Kidney tubule cell (primary cell): Measurements from ENCODE around the gene HSD17B3.
"Not testable (repeated sequence)": the region's sequence is repeated elsewhere in the genome, so short reads cannot be mapped to it uniquely, and the experiment has no call there.

Experiments
- DNase-seq: peaks from one replicate; pipeline ENCODE4 v3.0.0-alpha.2; 2018; ENCODE audit warnings: low spot score

HSD17B3 gene

GRCh38 chr9:96236337-96236736 is 65.6 kb downstream of the HSD17B3 start:
- DNase-seq = not testable (repeated sequence)

- peak; percentile 54 for DNase-seq
These were observed 69.3 kb downstream of the HSD17B3 start for GRCh38 chr9:96232539-96233241.

DNA sequence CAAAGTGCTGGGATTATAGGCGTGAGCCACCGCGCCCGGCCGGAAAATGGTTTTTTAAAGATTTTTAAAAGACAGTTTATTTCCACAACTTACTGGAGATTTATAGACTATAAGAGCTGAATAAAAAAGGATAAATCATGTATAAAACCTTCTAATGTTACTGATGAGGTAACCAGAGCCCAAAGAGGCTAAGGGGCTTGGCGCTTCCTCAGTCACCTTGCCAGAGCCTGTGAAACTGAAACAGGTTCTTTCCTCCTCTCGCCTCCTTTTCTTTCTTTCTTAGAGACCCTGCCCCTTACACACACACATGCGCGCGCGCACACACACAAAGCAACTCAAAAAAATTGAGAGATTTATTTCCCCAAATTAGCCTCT is 69.8 kb downstream of the HSD17B3 start:
- DNase-seq = no peak

DNA sequence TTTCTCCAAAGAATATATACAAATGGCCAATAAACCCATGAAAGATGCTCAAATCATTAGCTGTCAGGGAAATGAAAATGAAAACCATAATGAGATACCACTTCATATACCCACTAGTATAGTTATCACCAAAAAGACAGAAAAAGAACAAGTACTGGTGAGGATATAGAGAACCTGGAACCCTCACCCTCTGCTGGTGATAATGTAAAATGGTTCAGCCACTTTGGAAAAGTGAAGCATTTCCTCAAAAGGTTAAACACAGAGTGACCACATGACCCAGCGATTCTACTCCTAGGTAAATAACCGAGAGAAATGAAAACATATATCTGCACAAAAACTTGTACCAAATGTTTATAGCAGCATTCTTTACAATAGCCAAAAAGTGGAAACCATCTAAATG is 72.0 kb downstream of the HSD17B3 start:
- no peak for DNase-seq

- no peak for DNase-seq
These were observed 79.8 kb downstream of the HSD17B3 start for GRCh38 chr9:96222132-96222531.

- no peak for DNase-seq
These were observed 82.1 kb downstream of the HSD17B3 start for GRCh38 chr9:96219900-96220257.

DNA sequence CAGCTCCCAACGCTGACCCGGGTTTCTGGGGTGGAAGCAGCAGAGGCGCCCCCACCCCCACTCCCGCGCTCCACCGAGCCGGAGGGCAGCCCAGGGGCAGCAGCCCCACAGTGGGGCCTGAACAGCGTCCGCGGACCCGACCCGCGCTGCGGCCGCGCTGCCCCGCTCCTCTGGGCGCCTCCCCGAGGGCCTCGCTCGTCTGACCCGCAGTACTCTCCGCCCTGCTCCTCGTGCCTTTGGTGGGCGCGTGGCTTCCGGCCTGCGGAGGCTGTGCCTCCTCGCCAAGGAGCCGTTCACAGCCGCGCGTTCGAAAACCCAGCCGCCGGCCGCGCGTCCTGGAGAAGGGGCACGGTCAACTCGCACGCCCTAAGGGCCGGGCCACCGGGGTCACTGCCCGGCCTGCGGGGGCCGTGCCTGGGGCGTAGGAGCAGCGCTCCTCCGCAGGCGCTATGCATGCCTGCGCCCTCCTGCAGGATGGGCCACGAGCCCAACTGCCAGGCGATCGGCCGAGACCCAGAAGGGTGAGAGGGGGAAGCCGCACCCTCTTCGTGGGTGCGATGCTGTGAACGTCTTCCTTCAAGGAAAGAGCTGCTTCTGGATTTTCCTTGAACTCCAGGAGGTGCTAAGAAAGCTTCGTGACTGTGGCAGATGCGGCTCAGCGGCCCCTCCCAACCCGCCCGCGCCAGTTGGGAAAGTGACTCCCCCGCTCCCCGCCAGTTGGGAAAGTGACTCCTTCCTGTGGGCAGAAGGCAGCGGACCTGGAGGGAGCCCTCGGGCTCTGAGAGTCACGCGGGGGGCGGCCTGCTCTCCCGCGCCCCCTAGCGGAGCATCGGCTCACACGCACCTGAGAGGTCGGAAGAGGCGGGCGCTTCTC is 82.7 kb downstream of the HSD17B3 start:
- DNase-seq = peak; percentile 60

DNA sequence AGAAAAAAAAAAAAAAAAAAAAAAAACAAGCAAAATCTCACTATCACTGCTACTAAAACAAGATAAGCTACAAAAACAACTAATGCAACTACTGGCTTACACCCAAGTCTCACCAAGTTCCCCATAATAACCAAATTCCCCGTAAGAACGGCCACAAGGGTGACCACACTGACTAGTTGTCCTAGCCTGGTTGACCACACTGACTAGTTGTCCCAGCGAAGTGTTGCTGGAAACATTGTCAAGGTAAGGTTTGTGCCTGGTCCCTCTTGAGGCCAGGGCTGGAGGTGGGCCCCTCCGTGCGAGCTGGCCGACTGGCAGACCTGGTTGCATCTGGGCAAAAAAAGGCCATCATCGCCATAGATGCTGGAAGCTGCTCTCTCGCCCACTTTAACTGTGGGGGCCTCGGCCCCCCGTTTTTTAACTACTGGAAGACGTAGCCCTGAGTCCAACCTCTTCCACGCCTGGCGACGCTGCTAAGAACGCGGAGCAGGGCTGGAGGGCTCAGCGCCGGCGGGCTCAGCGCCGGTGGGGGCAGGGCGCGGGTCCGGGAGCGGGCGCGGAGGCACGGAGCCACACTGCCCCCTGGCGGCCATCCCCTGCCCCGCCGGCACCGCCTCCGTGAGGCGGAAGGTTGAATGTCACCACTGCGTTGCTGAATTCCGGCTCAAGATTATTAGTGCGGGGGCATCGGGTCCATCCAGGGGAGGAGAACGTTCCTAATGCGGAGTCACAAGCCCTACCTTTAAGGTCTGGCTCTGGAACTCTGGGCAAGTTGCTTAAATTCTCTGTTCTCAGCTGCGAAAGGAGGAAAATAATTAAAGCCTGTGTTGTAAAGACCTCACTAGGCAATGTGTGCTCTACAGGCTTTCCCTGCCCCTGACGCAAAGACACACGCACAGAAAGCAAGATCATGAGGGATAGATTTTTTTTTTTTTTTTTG is 84.0 kb downstream of the HSD17B3 start:
- DNase-seq = peak; percentile 62

DNA sequence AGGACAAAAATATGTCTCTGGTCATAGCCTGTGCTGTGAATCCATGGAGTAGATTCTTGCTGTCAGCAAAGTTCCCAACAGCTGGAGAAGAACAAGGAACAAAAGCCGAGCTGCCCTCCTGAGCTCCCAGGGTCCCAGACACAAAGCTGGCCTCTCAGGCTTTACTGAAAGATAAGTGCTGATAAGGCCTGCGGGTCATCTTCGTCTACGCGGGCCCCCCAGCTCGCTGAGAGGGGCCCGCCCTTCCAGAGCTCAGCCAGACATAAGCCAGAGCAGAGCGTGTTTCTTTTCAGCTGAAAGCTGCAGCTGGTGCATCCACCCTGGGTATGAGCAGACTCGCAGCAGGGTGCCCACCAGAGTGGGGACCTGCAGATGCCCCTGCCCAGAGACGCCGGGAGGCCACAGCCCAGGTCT is 84.7 kb downstream of the HSD17B3 start:
- no peak for DNase-seq

- DNase-seq = no peak
These were observed 85.4 kb downstream of the HSD17B3 start for GRCh38 chr9:96216583-96216982.

DNA sequence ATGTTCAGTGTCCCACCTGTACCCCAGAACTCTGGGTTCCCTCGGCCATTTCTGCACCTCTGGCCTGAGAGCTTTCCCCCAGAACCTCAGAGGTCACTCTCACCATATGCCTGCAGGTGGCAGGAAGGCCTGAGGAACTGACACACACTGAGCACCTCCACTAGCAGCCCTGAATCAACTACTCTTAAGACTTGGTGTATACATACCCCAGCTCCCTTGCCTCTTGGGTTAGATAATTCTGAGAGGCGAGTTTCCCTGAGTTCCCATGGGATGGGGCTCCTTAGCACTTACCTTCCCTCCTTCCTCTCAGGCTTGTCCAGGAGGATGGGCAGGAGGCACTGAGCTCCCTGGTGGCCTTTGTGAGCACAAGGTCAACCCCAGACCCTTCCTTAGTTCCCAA is 86.1 kb downstream of the HSD17B3 start:
- DNase-seq = no peak

GRCh38 chr9:96214635-96215034 is 87.3 kb downstream of the HSD17B3 start:
- no peak for DNase-seq

DNA sequence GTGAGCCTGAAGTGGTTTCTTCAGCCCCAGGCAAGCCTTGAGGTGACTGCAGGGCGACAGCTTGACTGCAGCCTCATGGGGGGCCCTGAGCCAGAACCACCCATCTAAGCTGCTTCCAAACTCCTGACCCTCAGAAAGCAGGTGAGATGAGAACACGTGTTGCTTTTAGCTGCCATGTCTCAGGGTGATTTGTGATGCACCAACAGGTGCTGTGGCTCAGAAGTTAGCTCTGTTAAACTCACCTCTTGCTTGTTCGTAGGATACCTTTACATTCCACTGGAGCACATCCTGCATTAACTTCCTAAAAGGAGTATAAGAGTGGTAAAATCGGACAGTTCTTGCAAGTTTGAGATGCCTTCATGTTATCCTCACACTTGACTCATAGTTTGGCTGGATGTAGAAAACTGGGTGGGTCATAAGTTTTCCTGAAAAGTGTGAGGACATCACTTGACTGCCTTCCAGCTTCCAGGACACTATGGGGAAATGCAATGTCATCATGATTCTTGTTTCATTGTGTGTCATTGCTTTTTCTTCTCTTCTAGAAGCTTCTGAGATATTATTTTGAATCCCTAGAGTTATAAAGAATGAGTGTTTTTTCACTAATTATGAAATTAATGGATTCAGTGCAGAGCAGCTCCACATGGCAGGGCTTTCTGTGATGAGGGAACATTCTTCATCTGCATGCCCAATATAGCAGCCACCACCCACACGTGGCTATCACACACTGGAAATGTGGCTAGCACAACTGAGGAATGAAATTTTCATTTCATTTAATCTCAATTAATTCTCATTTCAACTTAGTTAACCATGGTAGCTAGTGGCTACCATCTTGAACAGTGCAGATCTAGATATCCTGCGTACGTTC is 92.3 kb downstream of the HSD17B3 start:
- DNase-seq = peak; percentile 54

DNA sequence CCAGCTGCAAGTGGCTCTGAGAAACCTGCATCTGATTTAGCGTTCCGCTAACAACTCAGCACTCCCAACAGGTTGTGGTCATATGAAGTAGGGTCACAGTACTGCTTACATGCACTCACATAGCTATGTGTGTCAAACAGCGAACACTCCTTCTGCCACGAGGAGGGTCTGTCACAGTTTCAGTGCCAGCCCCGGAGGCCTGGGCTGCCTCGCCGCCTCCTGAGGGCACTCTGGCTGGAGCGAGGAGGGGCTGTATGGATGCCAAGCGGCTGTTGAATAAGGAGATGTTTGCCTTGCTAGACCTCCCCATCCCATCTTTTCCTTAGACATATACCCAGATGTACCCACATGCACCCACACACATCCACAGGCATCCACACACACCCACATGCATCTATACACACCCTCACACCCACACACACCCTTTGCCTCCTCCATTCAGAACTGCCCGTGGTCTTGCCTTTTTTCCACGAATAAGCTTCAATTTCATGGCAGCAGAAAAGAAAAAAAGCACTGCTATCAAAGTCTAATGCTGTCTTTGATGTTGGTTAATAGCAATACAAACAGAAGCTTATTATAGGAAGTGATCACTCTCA is 95.7 kb downstream of the HSD17B3 start:
- no peak for DNase-seq

GRCh38 chr9:96204853-96205252 is 97.1 kb downstream of the HSD17B3 start:
- no peak for DNase-seq

GRCh38 chr9:96203867-96204501 is 98.0 kb downstream of the HSD17B3 start:
- no peak for DNase-seq

GRCh38 chr9:96202971-96203780 is 98.8 kb downstream of the HSD17B3 start:
- no peak for DNase-seq

DNA sequence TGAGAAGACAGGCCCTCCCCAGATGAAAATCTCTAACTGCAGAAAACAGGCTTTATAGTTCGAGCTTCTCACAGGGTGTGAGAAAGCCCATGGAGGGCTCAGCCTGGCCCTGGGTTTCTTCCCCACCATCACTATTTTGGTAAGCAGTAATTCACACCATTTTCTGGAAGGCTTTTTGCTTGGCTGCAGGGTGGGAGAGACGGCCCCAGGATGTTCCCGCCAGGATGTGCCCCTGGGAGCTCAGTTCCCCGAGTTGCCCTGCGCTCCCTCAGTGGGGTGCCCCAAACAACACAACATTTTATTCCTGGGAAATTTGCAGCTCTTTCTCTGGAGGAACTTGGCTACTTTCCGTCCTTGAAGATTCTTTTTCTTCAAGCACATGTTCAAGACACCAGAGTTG is 100.8 kb downstream of the HSD17B3 start:
- DNase-seq = no peak

DNA sequence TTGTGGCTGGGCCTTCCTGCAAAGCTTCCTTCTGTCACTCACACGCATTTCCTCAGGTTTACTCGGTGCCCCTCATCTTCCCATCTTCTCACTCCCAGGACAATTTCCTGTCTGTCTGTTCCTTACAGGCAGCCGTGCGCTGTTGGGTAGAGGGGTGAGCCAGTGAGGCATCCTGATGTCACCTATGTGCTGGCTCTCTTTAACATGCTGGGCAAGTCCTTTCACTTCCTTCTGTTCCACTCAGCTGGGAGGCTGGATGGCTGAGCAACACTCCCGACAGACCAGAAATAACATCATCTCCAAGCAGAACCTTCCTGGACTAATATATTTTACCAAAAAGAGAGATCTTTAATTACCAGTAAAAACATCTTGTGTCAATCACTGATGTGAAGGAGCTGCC is 103.0 kb downstream of the HSD17B3 start:
- DNase-seq = peak; percentile 16

DNA sequence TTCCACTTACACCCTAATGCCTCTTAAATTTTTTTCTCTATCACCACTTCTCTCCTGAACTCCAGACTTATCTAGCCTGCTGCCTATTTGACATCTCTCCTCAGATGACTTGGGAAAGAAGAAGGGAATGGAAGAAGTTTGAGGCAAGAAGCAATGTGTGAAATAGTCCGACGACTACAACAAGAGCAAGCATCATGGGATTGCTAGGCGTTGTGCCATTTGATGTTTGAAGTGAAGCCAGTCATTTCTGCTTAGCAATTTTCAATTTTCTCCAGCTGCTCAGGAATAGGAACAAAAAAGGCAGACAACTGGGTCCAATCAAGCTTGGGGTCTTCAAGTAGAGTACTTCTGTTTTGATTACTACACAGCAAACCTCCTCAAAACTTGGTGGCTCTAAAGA is 106.4 kb downstream of the HSD17B3 start:
- no peak for DNase-seq
